GM03348 (cell line): ENCODE data around the gene MRRF.

Experiments used
- DNase-seq: peaks from one replicate; pipeline ENCODE4 v3.0.0; 2012; ENCODE audit warnings: low spot score

The MRRF gene

DNA sequence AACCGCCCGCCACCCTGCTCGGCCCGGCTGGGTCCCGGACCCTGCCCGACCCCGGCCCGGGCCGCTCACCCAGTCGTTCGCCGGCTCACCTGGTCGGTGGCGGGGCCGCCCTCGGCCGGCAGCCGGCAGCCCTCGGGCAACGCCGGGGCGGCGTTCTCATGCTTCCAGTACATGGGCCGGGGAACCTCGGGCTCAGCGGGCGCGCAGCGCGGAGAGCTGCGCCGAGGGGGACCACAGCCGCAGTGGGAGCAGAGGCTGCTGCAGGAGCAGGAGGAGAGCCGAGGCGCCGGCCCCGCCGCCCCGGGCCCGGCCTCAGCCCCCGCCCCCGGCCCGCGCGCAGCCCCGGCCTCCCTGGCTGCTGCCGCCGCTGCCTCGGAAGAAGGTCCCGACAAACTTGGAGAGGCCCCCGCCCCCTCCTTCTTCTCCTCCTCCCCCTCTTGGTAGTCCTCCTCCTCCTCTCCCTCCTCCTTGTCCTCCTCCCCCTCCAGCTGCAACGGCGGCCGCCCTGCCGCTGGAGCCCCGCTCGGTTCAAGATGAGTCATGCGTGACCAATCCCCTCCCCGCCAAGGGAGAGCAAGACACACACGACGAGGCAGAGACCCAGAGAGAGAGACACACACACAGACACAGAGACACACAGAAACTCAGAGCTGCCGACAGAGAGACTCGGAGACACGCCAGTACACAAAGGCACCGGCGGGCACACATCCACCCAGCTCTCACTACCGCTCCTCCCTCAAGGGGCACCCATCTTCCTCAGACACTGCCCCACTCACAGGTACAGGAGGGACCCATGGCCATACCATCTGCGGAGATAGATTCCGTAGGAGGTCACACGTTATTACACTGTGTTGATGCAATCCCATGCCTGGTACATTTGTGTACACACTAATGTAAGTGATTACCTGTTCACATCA lies 35.9 kb upstream of the MRRF start, which contains the start of gene LHX6:
LHX6 (minus strand) TSS at position 390 of the 917 bp plus-strand sequence; CDS start at position 173, 217 bp downstream.
- DNase-seq, result peak; percentile 58

DNA sequence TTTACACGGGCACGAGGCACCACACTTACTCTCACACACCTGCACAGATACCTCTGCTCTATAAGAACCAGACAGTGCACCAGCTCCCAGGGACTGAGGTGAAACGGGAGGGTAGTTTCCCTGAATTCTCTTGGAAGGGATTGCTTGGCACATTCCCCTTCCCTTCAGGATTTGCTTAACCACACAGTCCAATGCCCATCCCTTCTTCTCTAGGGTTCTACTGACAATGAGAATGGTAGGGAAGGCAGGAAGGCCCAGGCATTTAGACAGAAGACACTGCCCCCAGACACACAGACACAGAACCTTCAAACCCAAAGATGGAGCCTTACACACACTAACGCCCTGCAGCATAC lies 35.2 kb upstream of the MRRF start:
- no peak for DNase-seq

DNA sequence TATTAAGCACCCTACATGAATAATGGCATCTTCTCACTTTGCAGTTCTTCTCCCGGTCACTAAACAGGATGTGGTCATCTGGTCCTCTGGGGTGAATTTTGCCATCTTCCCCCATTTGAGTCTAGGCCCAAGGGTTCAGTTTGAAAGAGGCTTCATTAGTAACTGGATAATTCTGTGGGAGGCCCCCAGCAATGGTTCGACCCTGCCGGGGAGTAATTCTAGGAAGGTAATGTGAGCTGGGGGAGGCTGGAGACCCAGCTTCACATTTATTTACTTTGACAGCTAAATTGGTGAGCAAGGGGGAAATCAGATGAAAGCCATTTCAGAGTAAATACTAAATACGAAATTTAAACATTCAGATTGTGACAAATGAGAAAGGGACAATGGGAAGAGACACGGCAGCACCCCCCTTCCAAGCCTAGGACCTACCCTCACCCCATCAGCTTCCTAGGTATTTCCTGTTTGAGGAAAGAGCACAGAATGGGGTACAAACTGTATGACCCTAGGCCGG lies 31.8 kb upstream of the MRRF start:
- no peak for DNase-seq

DNA sequence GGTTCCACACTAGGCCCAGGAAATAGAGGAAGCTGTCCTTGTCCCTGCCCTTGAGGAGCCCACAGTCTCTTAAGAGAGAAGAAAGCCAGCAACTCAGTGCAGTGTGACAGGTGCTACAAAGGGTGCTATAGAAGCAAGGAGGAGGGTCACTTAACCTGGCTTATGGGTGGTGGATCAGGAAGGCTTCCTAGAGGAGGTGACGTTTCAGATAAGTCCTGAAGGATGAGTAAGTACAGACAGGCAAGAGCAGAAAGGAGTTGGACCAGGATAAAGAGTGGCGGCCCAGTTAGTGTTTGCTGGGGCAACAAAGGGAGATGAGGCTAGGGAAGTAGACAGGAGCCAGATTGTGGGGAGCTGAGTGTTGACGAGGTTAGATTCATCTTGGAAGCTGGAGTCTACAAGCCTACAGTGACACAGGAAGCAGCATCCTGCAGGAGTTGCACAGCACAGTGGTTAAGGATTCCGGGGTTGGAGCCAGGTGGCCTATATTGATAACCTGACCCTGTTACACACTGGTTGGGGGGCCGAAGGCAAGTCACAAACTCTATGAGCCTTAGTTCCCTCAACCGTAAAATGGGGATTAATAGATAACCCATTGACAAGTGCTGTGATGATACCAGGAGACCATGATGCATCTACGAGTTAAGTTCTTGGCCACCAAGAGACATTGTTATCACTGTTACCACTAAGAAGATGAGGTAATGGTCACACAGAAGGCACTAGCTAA lies 30.5 kb upstream of the MRRF start:
- DNase-seq, result no peak

DNA sequence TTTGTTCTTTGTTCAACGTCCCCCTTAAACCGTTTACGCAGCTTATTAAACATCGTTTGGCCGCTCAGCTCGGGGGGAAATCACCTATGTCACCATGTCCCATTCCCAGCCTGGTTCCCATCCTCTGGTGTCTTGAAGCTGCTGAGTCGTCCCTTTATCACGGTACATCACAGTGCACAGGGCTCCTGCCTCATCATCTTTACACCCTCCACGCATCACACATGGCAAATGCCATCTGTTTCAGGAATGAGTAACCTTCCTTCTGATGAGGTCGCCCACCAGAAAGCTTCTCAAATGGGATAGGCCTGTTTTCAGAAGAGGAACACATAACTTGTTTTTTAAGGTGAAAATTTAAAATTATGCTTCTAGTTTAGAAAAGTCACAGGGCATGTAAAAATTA lies 28.0 kb upstream of the MRRF start:
- DNase-seq, result no peak

DNA sequence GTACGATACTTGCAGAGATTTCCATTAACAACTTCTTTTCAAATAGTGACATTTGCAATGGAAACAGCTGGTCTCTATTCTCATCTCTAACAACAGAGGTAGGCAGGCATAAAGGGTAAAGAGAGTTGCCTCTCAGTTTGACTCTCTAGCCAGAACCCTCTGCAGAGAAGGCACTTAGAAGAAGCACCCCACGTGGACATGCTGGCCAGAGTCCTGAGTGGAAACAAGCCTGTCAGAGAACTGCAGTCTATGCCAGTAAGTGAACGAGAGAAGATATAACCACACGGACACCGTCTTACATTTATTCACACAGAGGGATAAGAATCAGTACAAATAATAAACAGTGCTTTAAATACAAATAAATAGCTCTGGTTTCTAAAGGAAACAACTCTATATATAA lies 25.0 kb upstream of the MRRF start:
- no peak for DNase-seq

DNA sequence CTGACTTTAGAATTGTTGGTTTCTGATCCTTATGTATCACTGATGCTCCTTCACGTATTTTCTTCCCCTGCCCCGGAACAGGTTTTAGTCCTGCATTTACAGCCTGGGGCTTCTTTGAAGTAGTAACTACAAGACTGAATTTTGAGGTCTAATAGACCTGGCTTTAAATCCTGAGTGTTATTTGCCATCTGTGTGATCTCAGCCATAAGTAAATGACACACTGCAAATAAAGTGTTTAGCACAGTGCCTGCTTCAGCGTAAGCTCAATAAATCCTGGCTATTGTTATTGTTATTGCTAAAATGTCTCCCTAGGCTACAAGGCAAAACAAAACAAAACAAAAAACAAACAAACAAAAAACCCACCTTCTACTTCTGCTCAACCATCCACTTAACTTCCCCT lies 20.3 kb upstream of the MRRF start:
- DNase-seq, result no peak

DNA sequence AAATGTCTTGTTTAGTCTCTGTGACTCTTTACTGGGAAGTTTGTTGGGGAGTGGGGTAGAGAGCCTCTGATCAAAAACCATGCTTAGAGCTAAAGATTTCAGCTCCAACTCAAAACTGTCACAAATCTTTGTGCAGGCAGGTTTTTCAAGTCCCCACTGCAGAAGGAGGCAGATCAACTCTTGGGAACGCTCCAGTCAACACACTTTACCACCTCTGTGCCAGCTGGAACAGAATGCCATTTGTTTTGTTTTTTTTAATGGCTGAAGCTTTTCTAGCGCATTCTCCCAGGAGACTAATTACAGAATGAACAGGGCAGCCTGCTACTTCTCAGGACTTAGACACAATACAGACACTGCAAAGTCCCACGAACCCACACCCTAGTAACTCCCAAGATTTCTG lies 18.0 kb upstream of the MRRF start:
- DNase-seq, result no peak

DNA sequence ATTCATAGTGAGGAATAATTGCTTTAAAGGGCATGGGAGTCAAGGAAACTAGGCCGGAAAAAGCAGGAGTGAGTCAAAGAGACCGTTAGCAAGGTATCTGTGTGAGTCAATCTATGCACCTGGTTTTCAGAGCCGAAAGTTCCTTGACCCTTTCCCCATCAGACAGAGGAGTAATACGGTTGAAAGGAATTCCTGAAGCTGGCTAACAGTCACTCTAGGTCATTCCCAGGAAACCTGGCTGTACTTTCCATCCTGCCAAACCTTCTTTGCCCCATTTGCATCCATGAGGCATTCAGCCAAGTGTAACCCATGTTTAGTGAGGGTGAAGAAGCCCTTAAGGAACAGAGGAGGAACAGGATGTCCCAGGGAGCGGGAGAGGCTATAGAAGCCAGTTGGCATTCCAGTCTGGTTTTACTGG lies 16.2 kb upstream of the MRRF start:
- DNase-seq, result no peak

DNA sequence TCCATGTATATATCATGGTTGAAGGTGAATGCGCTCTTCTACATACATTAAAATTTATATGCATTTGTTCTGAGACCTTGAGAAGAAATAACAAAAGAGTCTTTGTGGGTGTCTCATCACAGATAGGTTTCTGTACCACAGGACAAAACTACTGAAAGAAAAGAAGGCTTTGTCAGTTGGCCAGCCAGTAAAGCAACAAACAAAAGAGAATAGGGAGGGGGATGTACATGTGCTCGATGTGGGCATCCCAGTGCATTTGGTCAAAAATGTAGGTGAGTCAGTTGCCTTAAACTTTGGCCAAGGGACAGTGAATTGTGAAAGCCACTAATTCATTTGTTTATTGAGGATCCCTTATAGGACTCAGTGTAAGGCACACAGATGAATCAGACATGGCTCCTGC lies 13.3 kb upstream of the MRRF start:
- DNase-seq, result no peak

DNA sequence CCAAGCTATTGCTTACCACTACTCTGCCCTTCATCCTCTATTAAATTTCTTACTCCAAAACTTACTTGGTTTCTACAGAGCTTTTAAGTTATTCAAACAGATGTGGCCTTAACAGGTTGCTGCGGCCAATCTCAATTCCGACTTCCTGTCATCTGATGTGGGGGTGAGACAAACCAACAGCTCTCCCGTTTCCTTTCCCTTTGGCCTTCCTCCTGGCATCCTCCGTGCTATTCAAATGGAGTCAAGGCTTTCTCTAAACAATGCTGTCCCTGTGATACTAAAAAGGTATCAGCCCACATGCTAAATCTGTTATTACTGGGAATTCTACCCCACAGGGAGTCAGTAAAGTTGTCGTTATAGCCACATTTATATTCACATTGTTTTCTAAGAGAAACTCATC lies 11.9 kb upstream of the MRRF start:
- no peak for DNase-seq

DNA sequence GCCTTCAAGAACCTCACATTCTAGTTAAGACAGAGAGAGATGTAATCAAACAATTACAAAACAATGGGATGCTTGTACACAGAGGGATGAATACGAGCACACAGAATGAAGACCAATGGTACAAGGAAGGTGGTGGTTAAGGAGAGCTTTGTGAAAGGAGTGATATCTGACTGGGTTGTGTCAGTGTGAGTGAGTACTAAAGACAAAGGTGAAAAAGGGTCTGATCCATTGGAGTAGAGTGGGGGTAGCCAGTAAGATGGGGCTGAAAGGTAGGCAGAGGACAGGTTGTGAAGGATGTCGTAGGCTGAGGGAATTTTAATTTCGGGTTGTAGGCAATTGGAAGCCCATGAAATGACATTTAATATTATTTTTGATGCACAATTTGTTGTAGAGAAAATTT lies 9.9 kb upstream of the MRRF start:
- no peak for DNase-seq

DNA sequence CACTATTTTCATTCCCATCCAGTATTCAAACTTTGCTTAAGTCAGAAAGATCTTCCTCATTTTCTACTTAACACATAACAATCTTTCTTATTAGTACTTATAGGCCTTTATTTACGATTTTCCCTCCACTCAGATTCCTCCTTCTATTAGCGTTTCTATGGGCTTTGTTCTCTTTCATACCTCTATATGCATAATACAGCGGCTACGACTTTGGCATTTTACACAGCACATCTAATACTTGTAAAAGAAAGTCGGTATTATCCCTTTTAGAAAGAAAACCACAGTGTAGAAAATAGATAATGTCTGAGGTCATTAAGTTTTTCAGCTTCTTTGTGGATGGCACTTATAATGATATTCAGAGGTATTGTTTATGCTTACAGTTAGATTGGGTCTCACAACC lies 8.5 kb upstream of the MRRF start:
- DNase-seq, result no peak

DNA sequence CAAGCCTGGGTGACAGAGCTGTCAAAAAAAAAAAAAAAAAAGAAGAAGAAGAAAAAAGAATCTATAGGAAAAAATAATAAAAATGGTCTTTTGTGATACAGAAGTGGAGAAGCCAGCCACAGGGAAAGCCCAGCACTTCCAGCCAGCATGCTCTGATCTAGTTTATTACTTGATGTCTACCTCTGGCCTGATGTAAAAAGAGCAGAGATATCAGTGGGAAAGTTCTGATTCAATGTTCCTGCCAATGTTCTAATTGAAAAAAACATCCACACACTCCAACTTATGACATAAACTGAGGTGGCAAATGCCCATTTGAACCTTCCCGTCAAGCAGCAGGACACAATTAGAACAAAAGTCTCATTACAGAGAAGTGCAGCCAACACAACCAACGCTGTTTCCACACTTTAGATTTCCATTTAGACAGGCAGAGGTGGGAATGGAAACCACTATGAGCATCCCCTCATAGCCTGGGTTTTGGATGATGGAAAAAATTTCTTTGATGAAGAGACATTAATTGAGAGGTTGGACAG lies 5.7 kb upstream of the MRRF start:
- DNase-seq, result no peak

DNA sequence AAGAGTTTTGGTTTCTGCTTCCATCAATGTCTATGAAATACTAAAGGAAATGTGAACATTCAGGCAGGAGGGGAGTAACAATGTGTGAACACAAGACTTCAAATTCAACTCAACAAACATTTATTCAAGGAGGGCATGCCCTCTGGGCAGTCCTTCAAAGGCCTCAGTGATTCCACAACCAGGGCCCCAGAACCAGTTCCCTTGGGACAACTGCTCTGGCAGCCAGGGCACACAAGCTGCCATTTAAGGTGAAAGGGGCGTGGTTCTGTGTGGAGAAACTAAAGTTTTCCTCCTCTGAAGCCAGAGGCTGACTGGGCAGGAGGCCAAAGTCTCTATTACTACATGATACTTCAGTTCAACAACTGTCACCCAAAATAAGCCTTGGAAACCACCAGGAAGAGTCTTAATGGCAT lies 3.2 kb upstream of the MRRF start:
- DNase-seq, result peak; percentile 68

DNA sequence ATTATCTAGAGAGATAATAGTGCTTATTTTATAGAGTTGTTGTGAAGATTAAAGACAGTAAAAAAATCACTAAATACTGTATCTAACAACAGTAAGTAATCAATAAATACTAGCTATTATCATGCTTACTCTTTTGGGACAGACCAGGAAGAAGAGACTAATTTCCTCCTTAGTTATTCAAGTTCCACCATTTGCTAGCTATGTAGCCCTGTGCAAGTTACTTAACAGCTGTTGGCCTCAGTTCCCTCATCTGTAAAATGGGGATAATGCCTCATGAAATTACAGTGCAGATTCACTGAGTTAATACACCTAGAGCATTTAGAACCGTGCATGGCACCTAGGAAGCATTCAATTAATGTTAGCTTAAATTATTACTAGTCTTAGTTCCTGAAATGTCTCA lies 2.6 kb upstream of the MRRF start:
- DNase-seq, result no peak

DNA sequence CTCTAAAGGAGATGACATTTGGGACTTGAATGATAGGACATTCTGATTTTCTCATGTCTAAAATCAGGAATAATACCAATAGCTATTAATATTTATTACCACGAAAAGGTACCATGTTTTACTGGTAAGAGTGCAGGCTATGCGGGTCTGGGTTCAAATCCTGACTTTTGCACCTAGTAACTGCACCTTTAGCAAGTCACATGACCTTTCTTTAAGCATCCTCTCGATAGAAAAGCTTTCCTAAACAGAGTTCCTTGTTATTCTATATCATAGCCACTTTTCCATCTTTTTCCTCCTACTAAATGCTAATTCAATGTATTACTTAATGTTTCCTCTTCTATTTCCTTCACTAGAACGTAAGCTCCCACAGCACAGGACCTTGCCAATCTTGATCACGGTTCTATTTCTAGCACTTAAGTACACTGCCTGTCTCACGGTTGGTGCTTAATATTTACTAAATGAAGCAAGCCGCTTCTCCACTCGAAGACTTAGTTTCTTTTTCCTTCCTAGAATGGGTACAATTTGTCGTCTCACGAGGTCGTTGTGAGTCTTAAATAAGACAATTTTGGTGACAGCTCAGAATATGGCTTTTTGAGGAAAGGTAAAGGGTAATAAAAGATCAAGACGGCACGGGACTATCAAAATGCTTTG lies 858 bp upstream of the MRRF start:
- DNase-seq, result peak; percentile 11

DNA sequence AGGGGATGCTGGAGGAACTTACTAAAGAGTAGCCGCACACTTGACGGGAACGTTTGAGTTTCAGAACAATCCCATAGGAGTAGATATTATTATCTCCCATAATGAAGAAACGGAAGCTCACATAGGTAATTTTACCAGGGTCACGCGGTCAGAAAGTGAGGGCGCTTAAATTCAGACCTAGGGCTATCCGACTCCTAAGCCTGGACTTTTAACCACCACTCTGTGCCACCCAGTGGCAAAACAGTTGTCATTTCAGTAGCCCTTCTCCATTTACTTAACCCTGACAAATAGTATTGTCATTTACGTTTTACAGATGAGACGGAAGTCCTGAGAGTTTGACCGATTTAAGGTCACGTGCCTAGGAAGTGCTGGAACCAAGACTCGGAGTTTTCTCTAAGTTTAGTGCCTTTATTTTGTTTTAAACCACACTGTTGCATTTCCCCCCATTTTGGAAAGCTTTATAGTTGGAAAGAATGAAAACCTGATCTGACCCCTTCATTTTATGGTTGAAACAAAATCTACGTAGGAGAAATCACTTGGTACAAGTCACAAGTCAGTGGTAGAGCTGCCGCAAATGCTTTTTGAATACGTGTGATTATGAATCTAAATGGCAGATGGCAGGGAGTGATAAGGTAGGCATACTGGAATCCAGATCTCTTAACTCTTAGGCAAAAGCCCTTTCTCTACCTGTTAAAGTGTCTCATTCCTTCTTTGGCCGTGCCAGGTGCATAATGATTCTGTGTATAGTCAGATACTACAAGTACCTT lies 650 bp downstream of the MRRF start:
- DNase-seq, result peak; percentile 27

DNA sequence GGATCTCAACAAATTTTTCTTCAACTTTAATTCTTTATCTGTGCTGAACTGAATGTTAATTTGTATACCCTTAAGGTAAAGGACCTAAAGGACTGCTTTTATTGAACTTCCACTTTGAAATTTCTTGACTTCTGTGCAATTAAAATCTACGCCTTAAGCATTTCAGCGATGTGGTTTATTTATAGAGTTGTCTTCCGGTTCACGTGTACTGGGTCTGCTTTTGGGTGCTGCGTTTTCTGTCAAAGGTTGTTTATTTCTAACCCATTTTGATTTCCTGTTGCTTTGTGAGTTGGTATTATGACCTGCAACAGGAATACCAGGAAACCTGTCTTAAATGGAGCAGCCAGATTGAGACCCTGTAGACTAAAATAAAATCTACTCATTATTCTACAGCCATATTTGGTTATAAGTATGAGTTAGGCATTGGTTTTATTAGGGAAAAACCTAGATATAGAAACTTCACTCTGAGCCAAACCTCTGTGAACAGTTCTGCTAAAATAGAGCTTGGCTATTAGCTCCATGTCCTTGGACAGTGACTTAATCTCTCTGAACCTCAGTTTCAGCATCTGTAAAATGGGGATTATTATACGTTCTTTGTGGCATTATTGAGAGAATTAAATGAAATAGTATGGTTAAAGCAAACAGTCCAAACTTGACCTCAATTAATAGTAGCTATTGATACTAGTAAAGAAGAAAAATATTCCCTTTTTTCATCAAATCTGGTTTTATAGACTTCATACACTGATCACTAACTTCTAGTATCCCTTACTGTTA lies 3.5 kb downstream of the MRRF start:
- DNase-seq, result no peak

DNA sequence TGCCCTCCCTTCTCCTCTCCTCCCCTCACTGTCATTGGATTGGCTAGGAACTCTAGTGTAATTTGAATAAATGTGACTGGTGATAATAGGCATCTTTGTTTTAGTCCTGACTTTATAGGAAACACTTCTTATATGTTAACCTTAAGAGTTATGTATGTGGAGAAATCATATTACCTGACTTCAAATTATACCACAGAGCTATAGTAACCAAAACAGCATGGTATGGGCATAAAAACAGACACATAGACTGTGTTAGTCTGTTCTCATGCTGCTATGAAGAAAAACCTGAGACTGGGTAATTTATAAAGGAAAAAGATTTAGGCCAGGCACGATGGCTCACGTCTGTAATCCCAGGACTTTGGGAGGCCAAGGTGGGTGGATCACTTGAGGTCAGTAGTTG lies 9.4 kb downstream of the MRRF start:
- DNase-seq, result no peak

DNA sequence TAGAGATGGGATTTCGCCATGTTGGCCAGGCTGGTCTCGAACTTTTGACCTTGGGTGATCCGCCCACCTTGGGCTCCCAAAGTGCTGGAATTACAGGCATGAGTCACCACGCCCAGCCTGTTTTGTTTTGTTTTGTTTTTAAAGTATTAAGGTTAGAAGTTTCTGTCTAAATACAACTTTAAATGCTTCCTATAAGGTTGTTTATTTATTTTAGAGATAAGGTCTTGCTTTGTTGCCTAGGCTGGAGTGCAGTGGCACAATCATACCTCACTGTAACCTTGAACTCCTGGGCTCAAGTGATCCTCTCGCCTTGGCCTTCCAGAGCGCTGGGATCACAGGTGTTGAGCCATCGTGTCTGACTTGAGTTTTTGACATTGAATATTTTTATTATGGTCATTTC lies 11.4 kb downstream of the MRRF start:
- no peak for DNase-seq
